Measurements from ENCODE around the gene PLA2G4F.

The PLA2G4F gene

DNA sequence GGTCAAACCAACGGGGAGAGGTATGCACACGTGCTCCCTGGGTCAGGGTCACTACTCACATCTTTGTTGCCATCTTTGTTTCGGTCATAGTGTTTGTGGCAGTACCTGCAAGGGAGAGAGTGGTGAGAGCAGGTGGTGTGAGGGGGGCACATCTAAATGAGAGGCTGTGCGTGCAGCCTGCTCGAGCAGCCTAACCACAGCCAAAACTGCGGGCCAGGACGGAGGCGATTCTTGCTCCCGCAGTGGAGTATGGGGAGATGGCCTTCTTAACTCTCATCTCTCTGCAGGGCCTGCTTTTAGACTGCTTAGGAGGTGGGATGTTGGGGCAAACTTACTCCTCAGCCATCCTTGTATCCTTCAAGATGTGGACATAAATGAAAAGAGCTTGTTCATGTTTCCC lies 6.9 kb upstream of the PLA2G4F start:
- DNase-seq = no peak

DNA sequence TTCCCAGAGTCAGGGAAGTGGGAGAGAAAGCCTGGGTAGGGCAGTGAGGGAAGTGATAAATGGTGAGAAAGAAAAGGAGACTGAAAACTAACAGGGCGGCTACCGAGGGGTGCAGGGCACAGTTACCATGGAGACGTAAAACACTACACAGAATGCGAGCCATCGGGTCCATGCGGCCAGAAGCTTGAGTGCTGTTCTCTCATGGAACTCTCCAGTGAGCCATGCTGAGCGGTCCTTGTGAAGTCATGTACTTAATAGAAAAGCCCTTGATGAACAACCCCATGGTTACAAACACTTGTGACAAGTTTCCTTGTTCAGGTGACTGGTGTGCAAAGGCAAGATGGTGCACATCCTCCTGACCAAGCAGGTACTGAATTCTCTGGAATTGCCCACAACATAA lies 3.7 kb upstream of the PLA2G4F start:
- no peak for DNase-seq

DNA sequence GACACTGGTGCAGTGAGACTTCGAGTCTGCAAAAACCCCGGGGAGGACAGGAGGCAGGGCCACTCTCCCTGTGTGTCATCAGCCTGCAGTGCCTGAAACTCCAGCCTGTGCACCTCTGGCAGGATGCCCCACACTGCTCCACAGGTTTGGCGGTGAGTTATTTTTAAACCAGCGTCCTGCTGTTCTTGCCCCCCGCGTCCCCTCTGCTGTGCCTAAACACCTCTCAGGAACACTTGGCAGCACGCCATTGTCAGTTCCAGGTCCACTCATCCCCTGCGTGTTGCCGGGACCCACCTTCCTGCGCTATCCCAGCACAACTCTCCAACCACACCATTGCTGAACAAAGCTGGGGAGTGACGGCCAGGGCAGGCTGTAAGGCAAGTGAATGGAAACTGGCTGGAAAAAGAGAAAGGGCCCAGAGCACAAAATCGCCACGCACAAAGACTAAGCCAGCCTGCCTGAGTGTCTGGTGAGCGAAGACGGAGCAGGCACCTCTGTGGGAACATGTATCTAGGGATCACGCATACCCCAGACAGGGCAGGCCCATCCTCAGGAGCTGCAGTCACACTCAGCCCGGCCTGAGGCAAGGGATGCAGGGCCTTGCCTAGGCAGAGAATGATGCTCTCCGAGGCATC lies 3.1 kb upstream of the PLA2G4F start:
- no peak for DNase-seq

DNA sequence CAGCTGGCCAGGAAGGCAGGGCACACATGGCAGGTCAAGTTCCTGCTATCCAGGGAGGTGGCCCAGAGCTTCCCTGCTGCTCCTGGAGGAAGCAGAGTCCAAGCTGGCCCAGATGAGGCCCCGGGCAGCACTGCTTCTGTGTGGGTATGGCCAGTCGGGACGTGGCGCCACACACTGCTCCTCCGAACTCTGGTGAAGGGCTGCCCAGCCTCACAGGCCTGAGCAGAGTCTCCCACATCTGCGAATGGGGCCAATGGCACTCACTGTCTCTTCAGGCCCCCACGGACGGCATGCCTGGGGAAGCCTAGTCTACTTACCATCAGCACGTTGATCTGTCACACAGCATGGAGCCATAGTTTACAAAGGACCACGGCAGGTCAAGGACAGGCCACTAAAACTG lies 2.5 kb upstream of the PLA2G4F start:
- no peak for DNase-seq

DNA sequence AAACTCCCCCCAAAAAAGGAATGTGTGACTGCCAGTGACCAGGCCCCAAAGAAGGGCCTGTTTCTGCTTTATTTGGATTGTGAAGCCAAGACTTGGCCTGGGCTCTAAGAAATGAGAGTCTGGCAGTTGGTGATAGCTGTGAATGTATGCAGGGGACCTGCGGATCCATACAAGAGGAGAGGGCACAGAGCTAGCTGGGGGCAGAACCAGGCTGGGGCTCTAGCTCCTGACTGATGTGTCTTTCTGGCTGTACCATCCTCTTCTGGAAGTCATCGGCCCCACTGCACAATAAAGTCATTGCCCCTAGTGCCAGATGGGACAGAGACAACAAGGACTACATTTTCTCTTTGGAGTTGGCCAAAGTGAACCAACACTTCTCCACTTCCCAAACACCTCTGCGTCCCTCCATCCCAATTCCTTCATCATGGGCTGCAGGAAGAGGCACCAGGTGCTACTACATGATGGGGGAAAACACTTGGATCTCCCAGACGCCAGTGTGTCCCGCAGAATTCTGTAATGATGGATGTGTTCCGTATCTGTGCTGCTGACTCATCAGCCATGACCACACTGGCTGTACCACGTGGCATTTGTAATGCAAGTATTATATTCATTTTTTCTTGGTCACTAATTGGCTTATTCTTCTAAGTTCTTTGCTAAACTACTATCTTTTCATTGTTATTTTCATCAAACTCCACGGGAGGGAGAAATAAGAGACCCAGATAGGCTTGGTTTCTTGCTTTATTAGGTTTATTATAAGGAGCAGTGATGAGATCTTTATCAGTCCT lies 1.7 kb upstream of the PLA2G4F start:
- no peak for DNase-seq

DNA sequence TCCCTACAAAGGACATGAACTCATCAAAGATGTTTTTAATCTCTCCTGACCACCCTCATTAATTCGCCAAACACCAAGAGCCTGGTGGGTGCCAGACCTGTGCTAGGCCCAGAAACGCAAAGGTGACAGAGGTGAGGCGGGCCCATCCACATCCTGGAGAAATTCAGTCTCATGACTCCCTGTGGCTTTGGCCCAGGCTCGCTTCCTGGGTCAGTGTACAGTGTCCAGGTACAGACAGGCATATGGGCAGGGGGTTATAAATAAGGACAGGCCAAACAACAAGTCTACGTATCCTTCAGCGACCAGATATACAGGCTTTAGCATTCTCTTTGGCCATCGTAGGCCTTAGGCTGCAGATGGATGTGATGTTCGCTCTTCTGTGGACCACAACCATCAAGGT lies 945 bp upstream of the PLA2G4F start:
- DNase-seq = no peak

DNA sequence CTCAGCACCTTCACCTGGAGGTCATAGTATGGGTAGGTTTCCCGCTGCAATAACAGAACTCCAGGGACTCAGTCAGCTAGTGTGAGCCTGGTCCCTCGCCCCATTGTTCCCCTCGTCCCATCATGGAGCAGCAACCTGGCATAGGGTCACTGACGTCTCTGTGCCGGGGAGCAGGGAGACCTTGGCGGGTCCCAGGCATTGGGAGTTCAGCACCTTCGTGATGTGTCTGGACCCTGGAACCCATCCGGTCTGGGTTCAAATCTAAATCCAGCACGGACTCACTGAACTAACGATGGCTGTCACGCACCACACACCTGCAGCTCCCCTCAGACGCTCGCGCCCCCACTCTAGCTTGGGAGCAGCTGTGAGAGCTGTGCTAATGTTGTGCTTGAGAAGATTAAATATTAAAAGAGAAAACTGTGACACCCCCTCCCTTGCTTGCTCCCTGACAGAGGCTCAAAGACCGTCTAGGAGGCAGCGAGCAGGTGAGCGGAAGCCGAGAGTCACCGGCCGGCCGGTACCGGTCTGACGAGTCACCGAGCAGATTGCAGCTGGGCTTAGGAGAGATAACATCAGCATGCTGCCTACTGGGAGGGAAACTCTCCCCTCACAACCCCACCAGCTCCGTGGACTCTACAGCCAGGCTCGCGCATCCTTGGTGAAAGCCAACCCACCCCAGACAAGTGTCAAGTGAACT lies 742 bp downstream of the PLA2G4F start:
- DNase-seq = no peak

- DNase-seq = no peak
These were observed 1.5 kb downstream of the PLA2G4F start for GRCh38 chr15:42154956-42155355.

GRCh38 chr15:42154212-42154941 lies 2.1 kb downstream of the PLA2G4F start:
- no peak for DNase-seq

- no peak for DNase-seq
These were observed 2.6 kb downstream of the PLA2G4F start for GRCh38 chr15:42153874-42154211.

GRCh38 chr15:42152921-42153698 lies 3.3 kb downstream of the PLA2G4F start:
- no peak for DNase-seq

GRCh38 chr15:42152196-42152920 lies 4.1 kb downstream of the PLA2G4F start:
- no peak for DNase-seq

- DNase-seq = no peak
These were observed 4.7 kb downstream of the PLA2G4F start for GRCh38 chr15:42151736-42152135.

GRCh38 chr15:42151141-42151561 lies 5.3 kb downstream of the PLA2G4F start:
- DNase-seq = no peak

- DNase-seq = no peak
These were observed 6.0 kb downstream of the PLA2G4F start for GRCh38 chr15:42150219-42150970.

- no peak for DNase-seq
These were observed 6.8 kb downstream of the PLA2G4F start for GRCh38 chr15:42149493-42150218.

GRCh38 chr15:42148808-42149492 lies 7.5 kb downstream of the PLA2G4F start:
- no peak for DNase-seq

DNA sequence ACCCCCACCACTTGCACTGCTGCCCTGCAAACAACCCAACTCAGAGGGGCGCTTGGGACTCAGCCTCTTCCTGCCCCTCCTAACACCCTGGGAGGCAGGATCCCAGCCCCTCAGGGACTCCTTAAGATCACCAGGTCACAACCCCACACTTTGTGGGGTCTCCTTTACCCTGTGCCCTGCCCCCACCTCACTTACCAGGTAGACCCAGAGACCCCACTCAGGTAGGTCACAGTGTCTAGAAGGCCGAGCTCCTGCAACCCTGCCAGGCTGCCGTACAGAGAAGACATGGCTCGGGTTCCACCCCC lies 9.1 kb downstream of the PLA2G4F start:
- no peak for DNase-seq

DNA sequence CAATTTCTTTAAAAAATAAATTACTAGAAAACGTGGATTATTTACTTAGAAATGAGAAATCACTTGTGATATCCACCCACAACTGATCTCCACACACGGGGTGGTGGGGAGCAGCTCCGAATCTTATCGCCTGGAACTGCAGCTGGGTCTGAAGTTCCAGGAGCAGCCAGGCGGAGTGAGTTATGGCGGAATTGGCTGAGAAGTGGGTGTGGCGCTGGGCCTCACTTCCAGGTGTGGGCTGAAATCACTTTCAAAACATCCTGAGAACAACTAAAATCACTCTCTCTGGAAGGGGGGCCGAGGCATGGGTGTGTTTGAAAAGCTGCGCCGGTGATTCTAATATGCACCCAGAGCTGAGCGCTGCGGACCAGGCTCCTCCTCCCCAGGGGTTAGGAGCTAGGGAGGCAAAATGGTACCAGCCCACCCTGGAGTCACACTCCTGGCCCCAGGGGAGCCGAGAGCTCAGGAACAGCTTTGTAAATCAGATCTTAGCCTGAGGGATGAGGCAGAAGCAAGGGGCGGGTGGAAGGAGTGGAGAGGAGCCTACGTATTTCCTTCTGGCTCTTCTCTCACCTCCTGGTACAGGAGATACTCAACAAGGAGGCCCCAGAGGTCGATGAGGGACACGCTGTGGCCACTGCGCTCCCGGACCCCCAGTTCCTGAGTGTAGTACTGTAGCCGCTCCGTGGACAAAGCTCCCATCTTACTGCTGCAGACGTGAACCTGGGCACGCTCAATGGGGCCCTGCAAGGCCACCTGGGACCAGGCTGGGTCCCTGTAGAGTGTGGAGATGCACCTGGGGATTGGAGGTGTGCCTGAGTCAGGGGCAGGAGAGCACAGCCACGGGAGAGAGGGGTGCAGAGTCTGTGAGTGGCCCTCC lies 9.6 kb downstream of the PLA2G4F start:
- DNase-seq = no peak

All from CD4-positive, alpha-beta T cell treated with Interleukin-17A for 4 hours (primary cell).